HG03575 (cell line): Measurements from ENCODE around the gene PHKG1.
"Not testable (repeated sequence)": the region's sequence is repeated elsewhere in the genome, so short reads cannot be mapped to it uniquely, and the experiment has no call there.

Experiments
- ATAC-seq: cut with Tn5 transposase; IDR thresholded peaks from one replicate; pipeline ENCODE4 v1.9.1; 2021; ENCODE audit not compliant: unreplicated experiment, insufficient number of reproducible peaks, low FRiP score; ENCODE audit errors: extremely low read depth

Gene PHKG1

GRCh38 chr7:56048245-56048644, 44.5 kb downstream of the PHKG1 start:
- no peak for ATAC-seq

GRCh38 chr7:56047446-56048116, 45.2 kb downstream of the PHKG1 start:
- ATAC-seq = not testable (repeated sequence)

- ATAC-seq = no peak
Observed at GRCh38 chr7:56046721-56047445, 45.9 kb downstream of the PHKG1 start.

GRCh38 chr7:56045758-56046157, 47.0 kb downstream of the PHKG1 start:
- not testable (repeated sequence) for ATAC-seq

GRCh38 chr7:56040730-56041129, 52.0 kb downstream of the PHKG1 start:
- no peak for ATAC-seq

- peak; percentile 89 for ATAC-seq
Observed at GRCh38 chr7:56033671-56034432, 58.9 kb downstream of the PHKG1 start.

- not testable (repeated sequence) for ATAC-seq
Observed at GRCh38 chr7:56032578-56032977, 60.2 kb downstream of the PHKG1 start.

GRCh38 chr7:56031556-56031955, 61.2 kb downstream of the PHKG1 start:
- not testable (repeated sequence) for ATAC-seq

GRCh38 chr7:56030340-56030739, 62.4 kb downstream of the PHKG1 start:
- no peak for ATAC-seq
